Activated naive CD4-positive, alpha-beta T cell treated with Interleukin-2 at 50 U/mL for 16 hours (primary cell): ENCODE results near the gene DCC.

ENCODE experiments used
- DNase-seq: peaks from one replicate; pipeline ENCODE4 v3.0.0-alpha.2; 2020

Gene DCC

GRCh38 chr18:53131001-53131400 is 791.0 kb downstream of the DCC start:
- no peak for DNase-seq

DNA sequence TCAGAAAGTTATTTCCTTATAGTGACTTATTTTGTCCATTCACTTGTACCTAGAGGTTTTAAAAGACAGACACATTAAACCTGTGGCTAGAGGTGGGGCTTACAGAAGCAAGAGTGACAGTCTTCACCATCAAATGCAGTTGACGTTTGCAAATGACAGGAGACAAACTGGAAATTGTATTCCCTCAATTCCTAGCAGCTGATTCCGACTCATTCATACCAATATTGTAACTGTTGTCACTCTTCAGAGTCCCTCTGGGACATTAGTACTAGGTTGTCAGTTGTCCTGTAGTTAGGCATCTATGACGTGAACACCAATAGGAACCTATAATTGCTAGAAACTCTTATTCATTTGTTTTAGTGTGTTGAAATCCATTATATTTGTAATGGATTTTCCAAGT is 794.7 kb downstream of the DCC start:
- DNase-seq: no peak

DNA sequence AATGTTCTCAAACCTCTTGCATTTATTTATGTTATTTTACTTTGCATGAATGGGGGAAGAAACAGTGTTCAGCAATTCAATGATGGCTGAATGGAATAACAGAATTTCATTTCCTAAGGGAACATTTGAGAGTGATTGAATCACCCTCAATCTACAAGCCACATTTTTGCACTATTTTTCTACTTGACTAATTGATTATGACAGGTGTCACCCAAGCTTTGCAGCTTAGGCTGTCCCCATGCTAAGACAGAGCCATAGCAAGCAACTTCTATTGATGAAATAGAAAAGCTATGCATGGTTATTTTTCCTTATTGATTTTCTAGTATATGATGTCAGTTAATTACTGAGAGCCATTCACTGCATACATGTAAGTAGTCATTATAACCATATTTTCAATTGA is 795.7 kb downstream of the DCC start:
- DNase-seq: no peak

GRCh38 chr18:53139746-53140500 is 799.9 kb downstream of the DCC start:
- DNase-seq: no peak

DNA sequence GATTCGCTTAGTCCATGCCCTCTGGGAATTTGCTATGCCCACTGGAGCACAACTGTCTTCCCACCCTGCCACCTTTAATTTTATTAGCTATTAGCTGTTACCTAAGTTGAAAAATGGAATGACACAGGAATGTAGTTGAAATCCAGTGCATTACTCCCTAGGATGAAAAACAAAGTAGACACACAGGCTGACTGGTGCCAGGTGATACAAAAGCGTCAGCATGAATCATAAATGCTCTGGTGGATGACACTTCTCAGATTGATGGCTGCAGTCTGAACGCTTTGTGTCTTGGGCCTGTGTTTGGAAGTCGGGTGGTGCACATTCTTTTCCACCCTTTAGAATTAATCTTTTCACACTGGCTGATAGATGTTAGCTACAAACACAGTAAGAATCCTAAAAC is 802.0 kb downstream of the DCC start:
- no peak for DNase-seq

DNA sequence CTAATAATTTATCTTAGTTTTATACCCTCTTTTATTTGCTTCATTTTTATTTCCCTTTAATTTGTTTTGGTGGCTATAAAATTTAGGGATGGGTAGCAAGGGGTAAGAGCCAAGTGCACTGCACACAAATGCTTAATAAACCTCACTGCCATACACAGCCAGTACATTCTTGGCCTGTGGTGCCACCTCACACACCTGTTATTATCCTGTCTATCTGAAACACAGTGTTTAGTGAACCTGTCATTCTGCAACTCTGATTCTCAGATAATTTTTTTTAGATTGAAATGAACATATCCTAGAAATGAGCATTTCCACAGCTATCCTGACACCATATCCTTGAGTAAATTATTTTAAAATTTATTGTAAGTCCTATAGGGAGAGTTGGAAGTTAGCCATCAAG is 807.5 kb downstream of the DCC start:
- no peak for DNase-seq

DNA sequence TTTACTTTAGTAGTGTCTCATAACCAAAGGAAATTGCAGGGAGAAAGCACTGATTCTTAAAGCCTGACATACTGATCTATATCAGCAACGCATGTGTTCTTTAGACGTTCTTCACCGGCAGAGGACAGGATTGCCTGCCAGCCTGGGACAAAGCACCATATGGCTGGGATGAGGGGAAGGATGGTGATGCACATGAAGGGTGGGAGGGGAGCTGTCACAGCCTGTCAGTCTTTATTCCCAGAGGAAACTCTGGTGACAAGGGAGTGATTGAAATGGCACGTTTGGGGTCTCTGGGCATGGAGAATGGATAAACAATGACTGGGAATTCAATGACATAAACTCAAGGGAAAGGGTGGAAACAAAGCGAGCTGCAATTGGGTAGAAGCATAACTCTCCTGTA is 808.1 kb downstream of the DCC start:
- DNase-seq: no peak

- no peak for DNase-seq
These were observed 812.5 kb downstream of the DCC start for GRCh38 chr18:53152476-53152875.

DNA sequence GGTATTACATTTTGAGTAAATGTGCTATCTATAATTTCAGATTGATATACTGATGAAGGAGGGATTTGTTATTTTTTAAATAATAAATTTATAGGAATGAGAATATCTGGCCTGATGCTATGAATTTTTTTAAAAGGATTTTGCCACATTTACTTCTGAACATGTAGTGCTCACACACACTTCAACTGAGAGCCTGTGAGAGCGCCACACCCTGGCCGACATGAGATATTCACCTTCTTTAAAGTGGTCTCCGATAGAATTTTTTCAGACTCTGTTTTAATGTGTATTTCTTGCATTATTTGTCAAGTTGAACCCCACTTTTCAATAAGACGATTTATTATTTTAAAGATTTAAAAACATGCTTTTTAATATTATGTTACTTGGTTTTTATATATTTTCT is 813.3 kb downstream of the DCC start:
- no peak for DNase-seq

DNA sequence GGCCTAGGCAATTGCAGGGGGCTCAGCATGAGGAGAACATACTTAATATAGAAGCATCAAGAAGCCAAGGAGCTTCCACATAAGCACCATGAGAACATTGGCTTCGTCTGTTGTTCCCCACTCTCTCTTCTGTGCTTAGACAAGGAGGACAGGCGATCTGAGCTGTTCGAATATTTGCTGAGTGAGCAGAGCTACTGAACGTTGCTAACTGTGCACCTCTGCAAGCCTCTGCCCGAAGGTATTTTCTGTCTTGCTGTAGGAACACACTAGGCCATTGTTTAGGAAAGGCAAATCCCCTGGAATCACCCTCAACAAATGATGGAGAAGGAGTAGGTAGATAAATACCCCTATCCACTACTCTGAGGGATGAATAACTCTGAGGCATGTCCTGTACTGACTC is 813.8 kb downstream of the DCC start:
- DNase-seq: no peak

DNA sequence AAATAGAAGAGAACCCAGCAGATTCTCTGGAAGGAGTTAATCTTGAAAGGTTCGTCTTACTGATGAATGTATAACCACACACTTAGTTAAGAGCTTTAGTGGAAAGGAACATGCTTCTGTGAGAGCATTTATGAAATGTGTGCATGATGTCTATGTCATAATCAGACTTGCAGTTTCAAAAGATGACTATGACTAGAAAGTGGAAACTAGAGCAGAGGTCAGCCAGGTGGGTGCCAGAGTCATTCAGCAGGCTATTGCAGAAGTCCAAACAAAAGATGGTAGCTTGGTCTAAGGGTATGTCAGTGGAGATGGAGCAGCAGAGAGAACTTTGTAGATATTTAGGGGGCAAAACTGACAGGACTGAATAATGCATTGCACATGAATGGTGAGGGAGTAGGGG is 825.8 kb downstream of the DCC start:
- no peak for DNase-seq

GRCh38 chr18:53169346-53169745 is 829.3 kb downstream of the DCC start:
- no peak for DNase-seq

DNA sequence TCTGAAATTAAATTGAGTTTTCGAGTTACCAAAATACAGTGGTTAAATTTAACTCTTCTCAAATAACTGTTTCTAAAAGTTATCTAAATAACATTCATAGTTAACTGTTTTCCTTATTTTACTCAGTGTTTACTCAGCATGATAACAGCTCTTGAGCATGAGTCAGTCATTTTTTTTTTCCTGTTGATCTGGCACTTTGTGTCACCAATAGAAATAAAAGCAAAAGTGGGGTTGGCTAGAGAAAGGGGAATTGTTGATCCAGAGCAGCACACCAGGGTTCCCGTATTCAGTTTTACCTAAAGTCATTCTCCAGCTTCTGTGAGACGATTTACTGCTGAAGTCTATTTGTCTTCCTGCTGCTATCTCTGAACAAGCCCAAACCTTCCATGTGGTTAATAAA is 851.6 kb downstream of the DCC start:
- DNase-seq: no peak

DNA sequence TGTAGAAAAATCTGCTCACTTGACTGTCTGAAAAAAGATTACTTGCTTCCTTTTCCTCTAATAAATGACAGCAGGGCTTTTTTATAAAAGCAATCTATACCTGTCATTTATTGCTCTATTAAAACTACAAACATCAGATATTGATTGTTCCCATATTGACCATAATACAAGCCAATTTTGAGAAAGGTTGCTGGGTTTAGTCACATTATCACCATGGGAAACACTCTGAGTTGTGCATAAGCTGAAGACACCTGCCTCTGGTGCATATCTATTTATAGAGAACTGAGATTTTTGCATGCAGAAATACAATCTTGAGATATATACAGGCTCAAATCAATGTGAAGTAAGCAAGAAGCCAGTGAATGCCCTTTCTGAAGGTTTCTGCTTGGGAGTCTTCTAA is 853.9 kb downstream of the DCC start:
- DNase-seq: no peak

DNA sequence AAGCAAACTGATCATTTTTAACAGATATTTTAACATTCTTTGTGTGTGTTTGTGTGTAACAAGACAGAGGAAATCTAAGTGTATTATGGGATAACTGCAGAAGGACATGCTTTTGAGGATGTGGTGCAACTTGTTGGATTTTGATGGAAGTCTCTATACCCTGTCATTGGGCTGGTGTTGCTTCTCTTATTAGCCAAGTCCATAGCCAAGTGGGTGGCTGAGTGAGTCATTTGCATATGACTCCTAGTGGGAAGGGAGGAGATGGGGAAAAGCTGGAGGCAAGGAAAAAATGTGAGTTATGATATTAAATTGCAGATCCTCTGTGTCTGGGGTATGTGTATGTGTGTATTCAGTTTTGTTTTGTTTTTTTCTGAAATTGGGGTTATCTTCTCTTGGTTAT is 879.9 kb downstream of the DCC start:
- DNase-seq: no peak

DNA sequence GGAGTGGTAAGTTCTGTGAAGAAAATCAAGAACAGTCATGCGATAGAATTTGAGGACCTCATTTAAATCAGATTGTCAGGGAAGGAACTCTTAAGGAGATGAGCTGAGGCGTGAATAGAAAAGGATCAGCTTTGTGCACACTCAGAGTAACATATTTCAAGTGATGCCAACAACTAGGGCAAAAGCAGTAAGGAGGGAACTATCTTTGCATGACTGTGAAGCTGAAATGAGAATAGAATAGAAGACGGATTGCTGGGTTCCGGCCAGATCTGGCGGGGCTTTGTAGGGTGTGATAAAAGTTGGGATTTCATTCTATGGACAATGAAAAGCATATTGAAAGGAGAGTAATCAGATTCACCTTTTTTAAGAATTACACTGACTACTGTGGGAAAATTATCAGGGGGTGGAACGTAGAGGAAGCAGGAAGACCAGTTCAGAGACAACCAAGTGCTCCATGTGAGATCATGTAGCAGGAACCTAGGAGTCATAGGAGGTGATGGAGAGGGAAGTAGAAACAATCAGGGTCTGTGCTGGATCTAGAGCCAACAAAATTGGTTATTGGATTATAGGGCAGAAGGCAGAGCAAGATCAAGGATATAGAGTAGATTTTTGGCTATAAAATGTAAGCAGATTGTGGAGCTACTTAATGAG is 884.3 kb downstream of the DCC start:
- DNase-seq: no peak

GRCh38 chr18:53225567-53226325 is 885.7 kb downstream of the DCC start:
- no peak for DNase-seq

GRCh38 chr18:53234610-53235009 is 894.6 kb downstream of the DCC start:
- DNase-seq: no peak

GRCh38 chr18:53241161-53241560 is 901.2 kb downstream of the DCC start:
- DNase-seq: no peak

DNA sequence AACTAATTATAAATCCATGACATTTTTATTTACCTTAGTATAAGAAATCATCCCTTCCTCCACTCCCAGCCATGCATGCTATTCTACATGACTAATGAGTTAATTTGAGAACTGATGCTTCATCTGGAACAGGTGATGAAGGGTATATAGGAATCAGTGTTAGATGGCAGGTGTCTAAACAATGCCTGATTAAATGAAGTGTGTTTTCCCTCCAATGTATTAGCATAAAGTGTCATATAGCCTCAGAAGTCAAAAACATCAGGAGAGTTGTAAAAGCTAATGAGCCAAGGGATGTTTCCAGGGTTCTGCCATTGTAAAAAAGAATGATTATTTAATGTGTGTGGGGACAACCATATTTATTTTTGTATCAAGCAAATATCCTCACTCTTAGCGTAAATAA is 913.8 kb downstream of the DCC start:
- DNase-seq: no peak

- DNase-seq: no peak
These were observed 914.3 kb downstream of the DCC start for GRCh38 chr18:53254265-53254664.

DNA sequence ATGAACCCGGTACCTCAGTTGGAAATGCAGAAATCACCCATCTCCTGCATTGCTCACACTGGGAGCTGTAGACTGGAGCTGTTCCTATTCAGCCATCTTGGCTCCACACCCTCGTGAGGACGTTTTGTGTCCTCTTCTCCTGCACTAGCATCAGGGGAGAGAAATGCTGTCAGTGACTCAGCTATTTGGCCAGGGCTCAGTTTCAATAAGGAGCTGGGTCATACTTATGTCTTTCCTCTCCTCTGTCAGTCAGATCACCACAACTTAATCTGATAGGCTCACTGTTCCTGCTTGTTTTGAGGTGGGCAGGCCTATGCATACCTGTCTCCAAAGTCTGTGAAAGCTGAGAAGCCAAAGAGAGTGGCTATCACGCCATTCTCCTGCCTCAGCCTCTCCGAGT is 921.2 kb downstream of the DCC start:
- no peak for DNase-seq

GRCh38 chr18:53266850-53267249 is 926.9 kb downstream of the DCC start:
- DNase-seq: no peak

DNA sequence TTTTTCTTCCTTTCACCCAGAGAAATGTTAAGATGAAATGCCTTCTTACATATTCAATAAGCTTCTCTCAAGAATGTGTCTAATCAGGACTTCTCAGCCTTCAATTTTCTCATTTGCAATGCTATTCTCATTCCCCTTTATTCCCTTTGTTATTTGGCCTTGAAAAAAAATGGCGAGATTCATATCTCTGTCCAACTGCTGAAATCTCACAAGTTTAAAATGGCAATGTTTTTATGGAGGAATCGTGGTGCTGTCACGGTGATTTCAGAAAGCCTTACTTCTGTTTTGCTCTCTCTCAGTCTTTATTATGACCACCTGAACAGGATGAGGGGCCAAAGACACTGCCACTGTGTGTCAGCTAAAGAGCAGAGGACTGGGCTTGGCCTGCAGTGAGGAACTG is 928.5 kb downstream of the DCC start:
- no peak for DNase-seq
